T-helper 17 cell (primary cell): ENCODE data around the gene DOP1A. TPM values are rescaled to one million over a fixed set of nuclear protein-coding genes. Genes with fewer than 3 reads are reported as not detected.

Source experiments
- ATAC-seq: fragments of 150-1000 bp; cut with Tn5 transposase; 2 replicates; pipeline ENCODE4 v1.10.0; 2021; ENCODE audit warnings: mild to moderate bottlenecking, moderate library complexity
- DNase-seq, 3 donors: peaks; one replicate each; pipeline versions ENCODE4 v3.0.0 to v3.0.0-alpha.2; 2020 to 2021
- H3K9me3 ChIP-seq: one replicate; pipeline ENCODE4 v1.7.0; 2013; ENCODE audit warnings: low read length, mild to moderate bottlenecking; ENCODE audit not compliant: control insufficient read depth, poor library complexity, severe bottlenecking
- H3K27ac Mint-ChIP-seq: one replicate; pipeline ENCODE4 v1.8.0; 2022; ENCODE audit warnings: mild to moderate bottlenecking, moderate library complexity, mixed read lengths
- H3K27me3 Mint-ChIP-seq: one replicate; pipeline ENCODE4 v1.8.0; 2022; ENCODE audit warnings: mixed read lengths
- H3K36me3 Mint-ChIP-seq: one replicate; pipeline ENCODE4 v1.8.0; 2022; ENCODE audit warnings: low read depth, mixed read lengths
- H3K4me1 Mint-ChIP-seq: one replicate; pipeline ENCODE4 v1.8.0; 2022; ENCODE audit warnings: mild to moderate bottlenecking, mixed read lengths
- H3K4me3 Mint-ChIP-seq: one replicate; pipeline ENCODE4 v1.8.0; 2022; ENCODE audit warnings: mild to moderate bottlenecking, moderate library complexity, mixed read lengths
- total RNA-seq, 4 donors: library from RNA in 2 of 4; stranded (reverse) in 2 of 4; gene quantifications; one replicate each; pipeline ENCODE4 v1.2.3 and lab custom pipeline; 2022 to 2026

The DOP1A gene
- total RNA-seq, 2 donors from 2014 or later, result 18.9 to 19.2 TPM

GRCh38 chr6:83096791-83097190 is 29.3 kb downstream of the DOP1A start:
- no peaks in the 10 kb centered on the region for H3K9me3 ChIP-seq
- H3K27me3 Mint-ChIP-seq, result no peaks in the 10 kb centered on the region
- H3K4me3 Mint-ChIP-seq, result no peak overlapping the region
- DNase-seq (no peak), ATAC-seq (no peak)
- peaks cover 7% of the 10 kb centered on the region for H3K4me1 Mint-ChIP-seq
- H3K27ac Mint-ChIP-seq, result no peak overlapping the region
- H3K36me3 Mint-ChIP-seq, result peaks cover 5% of the 10 kb centered on the region

GRCh38 chr6:83097204-83097603 is 29.7 kb downstream of the DOP1A start:
- Mint-ChIP-seq H3K4me1 (peaks cover 7% of the 10 kb centered on the region), H3K27me3 (no peaks in the 10 kb centered on the region), H3K36me3 (peaks cover 8% of the 10 kb centered on the region)

GRCh38 chr6:83097675-83098074 is 30.2 kb downstream of the DOP1A start:
- DNase-seq (no peak), ATAC-seq (no peak)
- Mint-ChIP-seq H3K36me3 (peaks cover 10% of the 10 kb centered on the region), H3K4me3 (no peak overlapping the region), H3K4me1 (peaks cover 7% of the 10 kb centered on the region), H3K27ac (no peak overlapping the region), H3K27me3 (no peaks in the 10 kb centered on the region)
- H3K9me3 ChIP-seq, result no peaks in the 10 kb centered on the region

More at GRCh38 chr6:83097204-83097603, 29.7 kb downstream of the DOP1A start:
- ATAC-seq (no peak), DNase-seq (no peak)
- Mint-ChIP-seq H3K4me3 (no peak overlapping the region), H3K27ac (no peak overlapping the region)
- no peaks in the 10 kb centered on the region for H3K9me3 ChIP-seq

- peaks cover 7% of the 10 kb centered on the region for H3K4me1 Mint-ChIP-seq
- no peaks in the 10 kb centered on the region for H3K27me3 Mint-ChIP-seq
- DNase-seq (no peak), ATAC-seq (no peak)
- no peak overlapping the region for H3K4me3 Mint-ChIP-seq
- H3K36me3 Mint-ChIP-seq, result peaks cover 10% of the 10 kb centered on the region
- no peak overlapping the region for H3K27ac Mint-ChIP-seq
- H3K9me3 ChIP-seq, result no peaks in the 10 kb centered on the region
Measured at GRCh38 chr6:83098589-83098988, 31.1 kb downstream of the DOP1A start.

GRCh38 chr6:83108378-83108777 is 40.9 kb downstream of the DOP1A start:
- Mint-ChIP-seq H3K27me3 (no peaks in the 10 kb centered on the region), H3K36me3 (peaks cover 14% of the 10 kb centered on the region)
- ATAC-seq, result no peak

GRCh38 chr6:83113258-83113657 is 45.8 kb downstream of the DOP1A start:
- no peaks in the 10 kb centered on the region for H3K27me3 Mint-ChIP-seq
- no peaks in the 10 kb centered on the region for H3K9me3 ChIP-seq
- H3K4me1 Mint-ChIP-seq, result no peaks in the 10 kb centered on the region
- DNase-seq (no peak), ATAC-seq (no peak)
- H3K36me3 Mint-ChIP-seq, result peaks cover 5% of the 10 kb centered on the region
- no peak overlapping the region for H3K27ac Mint-ChIP-seq
- no peak overlapping the region for H3K4me3 Mint-ChIP-seq

More at GRCh38 chr6:83108378-83108777, 40.9 kb downstream of the DOP1A start:
- H3K9me3 ChIP-seq, result no peaks in the 10 kb centered on the region
- Mint-ChIP-seq H3K4me1 (peaks cover 3% of the 10 kb centered on the region), H3K4me3 (no peak overlapping the region), H3K27ac (peak overlapping the region; percentile 16)
- no peak for DNase-seq

- no peak for DNase-seq
Measured at GRCh38 chr6:83114164-83114563, 46.7 kb downstream of the DOP1A start.

GRCh38 chr6:83117802-83118201 is 50.3 kb downstream of the DOP1A start:
- H3K4me1 Mint-ChIP-seq, result no peaks in the 10 kb centered on the region
- H3K9me3 ChIP-seq, result no peaks in the 10 kb centered on the region
- no peaks in the 10 kb centered on the region for H3K27me3 Mint-ChIP-seq
- DNase-seq (no peak), ATAC-seq (no peak)
- no peak overlapping the region for H3K4me3 Mint-ChIP-seq
- H3K36me3 Mint-ChIP-seq, result peaks cover 2% of the 10 kb centered on the region
- no peak overlapping the region for H3K27ac Mint-ChIP-seq

More at GRCh38 chr6:83114164-83114563, 46.7 kb downstream of the DOP1A start:
- ATAC-seq, result no peak
- Mint-ChIP-seq H3K36me3 (peaks cover 7% of the 10 kb centered on the region), H3K27me3 (no peaks in the 10 kb centered on the region), H3K27ac (no peak overlapping the region), H3K4me1 (no peaks in the 10 kb centered on the region), H3K4me3 (no peak overlapping the region)
- no peaks in the 10 kb centered on the region for H3K9me3 ChIP-seq

- DNase-seq (no peak), ATAC-seq (no peak)
- Mint-ChIP-seq H3K36me3 (peaks cover 9% of the 10 kb centered on the region), H3K27ac (no peak overlapping the region), H3K4me3 (no peak overlapping the region), H3K27me3 (no peaks in the 10 kb centered on the region), H3K4me1 (peaks cover 2% of the 10 kb centered on the region)
- no peaks in the 10 kb centered on the region for H3K9me3 ChIP-seq
Measured at GRCh38 chr6:83119742-83120300, 52.4 kb downstream of the DOP1A start.

- no peak for DNase-seq
- no peaks in the 10 kb centered on the region for H3K27me3 Mint-ChIP-seq
- no peak overlapping the region for H3K27ac Mint-ChIP-seq
- no peak overlapping the region for H3K4me3 Mint-ChIP-seq
- no peaks in the 10 kb centered on the region for H3K9me3 ChIP-seq
- H3K4me1 Mint-ChIP-seq, result peaks cover 7% of the 10 kb centered on the region
- peaks cover 18% of the 10 kb centered on the region for H3K36me3 Mint-ChIP-seq
- ATAC-seq, result no peak
Measured at GRCh38 chr6:83124553-83124952, 57.1 kb downstream of the DOP1A start.

- Mint-ChIP-seq H3K36me3 (peaks cover 18% of the 10 kb centered on the region), H3K27ac (no peak overlapping the region), H3K4me1 (peaks cover 7% of the 10 kb centered on the region), H3K27me3 (no peaks in the 10 kb centered on the region), H3K4me3 (no peak overlapping the region)
- H3K9me3 ChIP-seq, result no peaks in the 10 kb centered on the region
- ATAC-seq (no peak), DNase-seq (no peak)
Measured at GRCh38 chr6:83125425-83125824, 58.0 kb downstream of the DOP1A start.

- peaks cover 7% of the 10 kb centered on the region for H3K4me1 Mint-ChIP-seq
- DNase-seq (no peak), ATAC-seq (no peak)
- no peaks in the 10 kb centered on the region for H3K9me3 ChIP-seq
- no peaks in the 10 kb centered on the region for H3K27me3 Mint-ChIP-seq
- peaks cover 18% of the 10 kb centered on the region for H3K36me3 Mint-ChIP-seq
- H3K4me3 Mint-ChIP-seq, result no peak overlapping the region
- no peak overlapping the region for H3K27ac Mint-ChIP-seq
Measured at GRCh38 chr6:83126223-83126622, 58.8 kb downstream of the DOP1A start.

GRCh38 chr6:83126807-83127206 is 59.3 kb downstream of the DOP1A start:
- ATAC-seq (no peak), DNase-seq (no peak)
- Mint-ChIP-seq H3K27me3 (no peaks in the 10 kb centered on the region), H3K36me3 (peaks cover 18% of the 10 kb centered on the region), H3K27ac (no peak overlapping the region), H3K4me1 (peaks cover 7% of the 10 kb centered on the region), H3K4me3 (no peak overlapping the region)
- no peaks in the 10 kb centered on the region for H3K9me3 ChIP-seq

GRCh38 chr6:83127258-83127657 is 59.8 kb downstream of the DOP1A start:
- no peak overlapping the region for H3K27ac Mint-ChIP-seq
- H3K9me3 ChIP-seq, result no peaks in the 10 kb centered on the region
- peaks cover 7% of the 10 kb centered on the region for H3K4me1 Mint-ChIP-seq
- no peak for DNase-seq
- no peak overlapping the region for H3K4me3 Mint-ChIP-seq
- H3K27me3 Mint-ChIP-seq, result no peaks in the 10 kb centered on the region
- peaks cover 18% of the 10 kb centered on the region for H3K36me3 Mint-ChIP-seq
- ATAC-seq, result no peak
